K562 (cell line): ENCODE measurements around the gene HEXIM2. TPM values are rescaled to one million over a fixed set of nuclear protein-coding genes. Genes with fewer than 3 reads are reported as not detected.

Experiments
- ATAC-seq: fragments of 200-7000 bp; cut with Tn5 transposase; 3 replicates; pipeline ENCODE4 v1.9.1; 2020; ENCODE audit warnings: moderate library complexity
- BruUV-seq: library from RNA; stranded (reverse); fragments of 400-500 nt; replicated peaks from 2 replicates; lab custom pipeline; 2021; lab: Mats Ljungman, UMichigan
- CTCF ChIA-PET: fragments of 300-600 bp; formaldehyde crosslinking; extraction: SDS; loops from one replicate; lab custom pipeline; 2021; ENCODE audit warnings: low intra/inter-chr PET ratio; lab: Yijun Ruan, JAX
- POLR2A ChIA-PET: fragments of 300-600, 350-650 bp; sonication (Branson Sonifier 250); formaldehyde crosslinking; extraction: SDS; loops from one replicate; lab custom pipeline; 2021; ENCODE audit warnings: antibody characterized with exemption, inconsistent platforms; lab: Yijun Ruan, JAX
- DNase-seq, 4 experiments: peaks; one replicate each; pipeline versions ENCODE4 v3.0.0 to v3.0.0-alpha.2; 2011 to 2018; ENCODE audit warnings: low spot score in 3 of 4, mixed read lengths in 3 of 4; ENCODE audit errors: extremely low read depth in 1 of 4
- FAIRE-seq: peaks from 2 replicates; lab custom pipeline; 2011; peaks lifted over from hg19 to GRCh38; lab: Jason Lieb, UNC
- H2AFZ ChIP-seq: 2 replicates; pipeline ENCODE4 v1.6.0; 2011; ENCODE audit warnings: low read depth, low read length, control low read depth, inconsistent platforms
- H3K27ac ChIP-seq: fragments of 200-600 bp; 3 replicates; pipeline ENCODE4 v1.8.0; 2011; ENCODE audit warnings: low read depth, mild to moderate bottlenecking, control low read depth, inconsistent platforms, low read length, moderate library complexity, mixed read lengths; ENCODE audit errors: extremely low read depth
- H3K27me3 ChIP-seq, 2 experiments: fragments of 300-600 bp in 1 of 2; 2 replicates in 1 of 2; 3 replicates in 1 of 2; pipeline versions ENCODE4 v1.6.0 to v1.8.0; 2011; ENCODE audit warnings: inconsistent platforms in 2 of 2, low read length in 2 of 2, mild to moderate bottlenecking in 1 of 2, mixed read lengths in 1 of 2, moderate library complexity in 1 of 2; ENCODE audit not compliant: control insufficient read depth in 2 of 2, insufficient read depth in 2 of 2
- H3K36me3 ChIP-seq: fragments of 300-600 bp; 3 replicates; pipeline ENCODE4 v1.8.0; 2011; ENCODE audit warnings: mild to moderate bottlenecking, low read length, inconsistent platforms; ENCODE audit not compliant: control insufficient read depth, insufficient read depth
- H3K4me1 ChIP-seq, 2 experiments: fragments of 200-600 bp in 1 of 2; replicated peaks in 1 of 2; 2 replicates in 1 of 2; 3 replicates in 1 of 2; pipeline versions ENCODE4 v1.5.1 to v1.8.0; 2011; ENCODE audit warnings: inconsistent platforms in 2 of 2, low read length in 2 of 2, mild to moderate bottlenecking in 1 of 2, mixed read lengths in 1 of 2, moderate library complexity in 1 of 2; ENCODE audit not compliant: control insufficient read depth in 2 of 2, insufficient read depth in 2 of 2
- H3K4me2 ChIP-seq: 2 replicates; pipeline ENCODE4 v1.6.1; 2011; ENCODE audit warnings: low read length, control low read depth, inconsistent platforms, mixed read lengths; ENCODE audit not compliant: insufficient read depth
- H3K4me3 ChIP-seq: fragments of 200-600 bp; sonication (generic), shearing (Covaris generic); 2 replicates; pipeline ENCODE4 v1.5.1; 2016; ENCODE audit warnings: control low read depth, inconsistent platforms
- H3K79me2 ChIP-seq: fragments of 200-600 bp; 3 replicates; pipeline ENCODE4 v1.8.0; 2011; ENCODE audit warnings: low read length, inconsistent platforms; ENCODE audit not compliant: control insufficient read depth, insufficient read depth
- H3K9ac ChIP-seq, 2 experiments: 2 replicates each; pipeline versions ENCODE4 v1.6.0 to v1.6.1; 2011; ENCODE audit warnings: low read depth in 2 of 2, low read length in 2 of 2, control low read depth in 1 of 2, inconsistent platforms in 1 of 2, mild to moderate bottlenecking in 1 of 2, mixed read lengths in 1 of 2; ENCODE audit not compliant: insufficient read depth in 1 of 2
- H3K9me1 ChIP-seq: one replicate; pipeline ENCODE4 v1.6.0; 2011; ENCODE audit warnings: inconsistent platforms, mild to moderate bottlenecking, low read length, moderate library complexity; ENCODE audit not compliant: control insufficient read depth, insufficient read depth
- H3K9me3 ChIP-seq: replicated peaks from 2 replicates; pipeline ENCODE4 v1.5.1; 2011; ENCODE audit warnings: low read depth, low read length, inconsistent platforms; ENCODE audit not compliant: control insufficient read depth, insufficient read depth
- H4K20me1 ChIP-seq: replicated peaks from 2 replicates; pipeline ENCODE4 v1.6.1; 2011; ENCODE audit warnings: low read length, inconsistent platforms, mixed read lengths; ENCODE audit not compliant: control insufficient read depth, insufficient read depth
- ATF1 ChIP-seq, 2 experiments: fragments of 450-650 bp in 1 of 2; IDR thresholded peaks; 2 replicates each; pipeline ENCODE4 v1.6.1; 2016; ENCODE audit warnings: missing compliant biosample characterization in 1 of 2, missing genetic modification characterization in 1 of 2
- CBFA2T2 ChIP-seq: fragments of 450-650 bp; conservative IDR thresholded peaks from 2 replicates; pipeline ENCODE4 v1.6.1; 2017; ENCODE audit warnings: mild to moderate bottlenecking
- CBFA2T3 ChIP-seq: fragments of 450-650 bp; IDR thresholded peaks from 2 replicates; pipeline ENCODE4 v1.6.1; 2017
- ETV1 ChIP-seq: fragments of 450-650 bp; conservative IDR thresholded peaks from 2 replicates; pipeline ENCODE4 v1.6.1; 2016; ENCODE audit warnings: missing genetic modification characterization, control low read depth, low read depth, missing compliant biosample characterization
- ILF3 ChIP-seq: fragments of 450-650 bp; IDR thresholded peaks from 2 replicates; pipeline ENCODE4 v1.6.1; 2018; ENCODE audit warnings: antibody characterized with exemption, mild to moderate bottlenecking, moderate library complexity, borderline replicate concordance
- KDM1A ChIP-seq, 2 experiments: fragments of 450-650 bp; IDR thresholded peaks; 2 replicates each; pipeline ENCODE4 v1.6.1; 2016; ENCODE audit warnings: mild to moderate bottlenecking in 2 of 2
- SMARCC2 ChIP-seq: fragments of 450-650 bp; IDR thresholded peaks from 2 replicates; pipeline ENCODE4 v1.6.1; 2017; ENCODE audit warnings: antibody characterized with exemption, moderate library complexity, mild to moderate bottlenecking, low read depth
- XRCC4 ChIP-seq: IDR thresholded peaks from one replicate; pipeline ENCODE4 v1.6.1; 2011; ENCODE audit not compliant: insufficient read depth, insufficient read length; ENCODE audit errors: extremely low read depth
- ZBTB9 ChIP-seq: fragments of 450-650 bp; formaldehyde crosslinking; IDR thresholded peaks from 2 replicates; pipeline ENCODE4 v1.4.0; 2020; ENCODE audit warnings: mild to moderate bottlenecking, moderate library complexity
- ZNF263 ChIP-seq: sonication (generic); formaldehyde crosslinking; IDR thresholded peaks from 2 replicates; pipeline ENCODE4 v1.8.0; 2022; ENCODE audit warnings: mild to moderate bottlenecking, missing genetic modification reagents, borderline replicate concordance
- ZNF324 ChIP-seq: fragments of 250-450 bp; sonication (Bioruptor Pico); IDR thresholded peaks from 2 replicates; pipeline ENCODE4 v1.4.0; 2020; ENCODE audit warnings: mild to moderate bottlenecking
- WGBS: fragments of 100-300 bp; shearing (Covaris generic); methylation state at CpG from one replicate; pipeline ENCODE4 v1.1.6; 2016; ENCODE audit warnings: low coverage, mixed read lengths; ENCODE audit not compliant: insufficient coverage; ENCODE audit errors: missing lambda C conversion rate; 5-methylcytosine and 5-hydroxymethylcytosine counted together
- in situ Hi-C: fragments of 300-500 bp; cut with MboI; formaldehyde crosslinking; loops from 4 replicates; pipeline ENCODE4 v1.15.0; 2018; ENCODE audit warnings: inconsistent platforms, mixed read lengths
- intact Hi-C: fragments of 100-400 bp; cut with micrococcal nuclease; formaldehyde crosslinking; loops from 2 replicates; pipeline ENCODE4 v1.14.2; 2022
- polyA plus RNA-seq, 8 experiments: library from polyadenylated mRNA; depleted of rRNA in 4 of 8; stranded (reverse) in 5 of 8; unstranded in 3 of 8; fragments of >200 nt; fragmentation: Nextera tagmentation in 2 of 8; fragmentation: Illumina TruSeq in 1 of 8; extraction: Ambion mirVana in 2 of 8; extraction: Trizol in 1 of 8; gene quantifications; 2 replicates each; pipeline versions ENCODE4 v1.2.1 to v1.2.3, GENCODE V29; 2011 to 2014; ENCODE audit warnings: inconsistent platforms in 1 of 8, missing spikeins in 1 of 8
- total RNA-seq, 7 experiments: library from RNA; depleted of rRNA in 6 of 7; stranded (reverse); fragments of >200 nt in 6 of 7; fragmentation: Illumina TruSeq in 2 of 7; extraction: Trizol in 2 of 7; gene quantifications; 2 replicates each; pipeline versions ENCODE4 v1.2.1 to v1.2.3, GENCODE V29; 2011 to 2021; ENCODE audit warnings: low replicate concordance in 1 of 7
- TF ChIP-seq, protein P1 (sequence below): fragments of 250-450 bp; sonication (Bioruptor Pico); IDR thresholded peaks from 2 replicates; pipeline ENCODE4 v1.8.0; 2022; ENCODE audit warnings: inconsistent platforms
- TF ChIP-seq, protein P2 (sequence below): fragments of 250-450 bp; sonication (Bioruptor Pico); IDR thresholded peaks from 2 replicates; pipeline ENCODE4 v1.4.0; 2020; ENCODE audit warnings: mild to moderate bottlenecking, moderate library complexity

HEXIM2 gene
- total and polyA plus RNA-seq, 9 of the 15 experiments (the other 6 are each of a cell fraction or from before 2014, with no cell fraction given), result 0.69 to 3.4 (median 1.1) TPM; not detected in 2

- CTCF ChIA-PET, result no interaction called here
- BruUV-seq, result no TSS peak
- WGBS, result 18% methylated on average over 10 of the region's 11 CpGs
Measured at GRCh38 chr17:45115871-45116270, 45.8 kb upstream of the HEXIM2 start.

More at GRCh38 chr17:45115871-45116270, 45.8 kb upstream of the HEXIM2 start:
- H3K9me3 ChIP-seq, result no peaks in the 10 kb centered on the region
- H3K36me3 ChIP-seq, result no peaks in the 10 kb centered on the region
- H2AFZ ChIP-seq, result no peak overlapping the region
- peak in 1 of 4 experiments; percentile 29 for DNase-seq
- POLR2A ChIA-PET, result interaction anchor here (0.7 to 2.3 kb wide), 5 partner anchors 10 to 55 kb away, joined by 3 to 11 read pairs (median 5); partner anchors contain the start of genes HEXIM1 and NMT1
- H3K9me1 ChIP-seq, result no peaks in the 10 kb centered on the region
- H3K27me3 ChIP-seq, result no peaks in the 10 kb centered on the region
- no peak overlapping the region for H3K4me3 ChIP-seq
- FAIRE-seq, result no peak
- no peaks in the 10 kb centered on the region for H3K79me2 ChIP-seq
- in situ Hi-C loops, result no loop called here
- TF ChIP-seq ZNF324 (CRISPR knock-in tag), result no peak
- peak; percentile 32 to 34; a peak in 1 of 4 replicates for TF ChIP-seq KDM1A (IDR thresholded peaks at IDR 0.05)
- no peak for TF ChIP-seq ETV1 (tag)
- TF ChIP-seq CBFA2T2, result peak; percentile 24; the same call in 1 of the 2 replicates
- TF ChIP-seq ZNF263, result peak; percentile 82
- TF ChIP-seq, protein P1, sequence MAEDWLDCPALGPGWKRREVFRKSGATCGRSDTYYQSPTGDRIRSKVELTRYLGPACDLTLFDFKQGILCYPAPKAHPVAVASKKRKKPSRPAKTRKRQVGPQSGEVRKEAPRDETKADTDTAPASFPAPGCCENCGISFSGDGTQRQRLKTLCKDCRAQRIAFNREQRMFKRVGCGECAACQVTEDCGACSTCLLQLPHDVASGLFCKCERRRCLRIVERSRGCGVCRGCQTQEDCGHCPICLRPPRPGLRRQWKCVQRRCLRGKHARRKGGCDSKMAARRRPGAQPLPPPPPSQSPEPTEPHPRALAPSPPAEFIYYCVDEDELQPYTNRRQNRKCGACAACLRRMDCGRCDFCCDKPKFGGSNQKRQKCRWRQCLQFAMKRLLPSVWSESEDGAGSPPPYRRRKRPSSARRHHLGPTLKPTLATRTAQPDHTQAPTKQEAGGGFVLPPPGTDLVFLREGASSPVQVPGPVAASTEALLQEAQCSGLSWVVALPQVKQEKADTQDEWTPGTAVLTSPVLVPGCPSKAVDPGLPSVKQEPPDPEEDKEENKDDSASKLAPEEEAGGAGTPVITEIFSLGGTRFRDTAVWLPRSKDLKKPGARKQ (CRISPR knock-in tag), result no peak
- TF ChIP-seq, protein P2, sequence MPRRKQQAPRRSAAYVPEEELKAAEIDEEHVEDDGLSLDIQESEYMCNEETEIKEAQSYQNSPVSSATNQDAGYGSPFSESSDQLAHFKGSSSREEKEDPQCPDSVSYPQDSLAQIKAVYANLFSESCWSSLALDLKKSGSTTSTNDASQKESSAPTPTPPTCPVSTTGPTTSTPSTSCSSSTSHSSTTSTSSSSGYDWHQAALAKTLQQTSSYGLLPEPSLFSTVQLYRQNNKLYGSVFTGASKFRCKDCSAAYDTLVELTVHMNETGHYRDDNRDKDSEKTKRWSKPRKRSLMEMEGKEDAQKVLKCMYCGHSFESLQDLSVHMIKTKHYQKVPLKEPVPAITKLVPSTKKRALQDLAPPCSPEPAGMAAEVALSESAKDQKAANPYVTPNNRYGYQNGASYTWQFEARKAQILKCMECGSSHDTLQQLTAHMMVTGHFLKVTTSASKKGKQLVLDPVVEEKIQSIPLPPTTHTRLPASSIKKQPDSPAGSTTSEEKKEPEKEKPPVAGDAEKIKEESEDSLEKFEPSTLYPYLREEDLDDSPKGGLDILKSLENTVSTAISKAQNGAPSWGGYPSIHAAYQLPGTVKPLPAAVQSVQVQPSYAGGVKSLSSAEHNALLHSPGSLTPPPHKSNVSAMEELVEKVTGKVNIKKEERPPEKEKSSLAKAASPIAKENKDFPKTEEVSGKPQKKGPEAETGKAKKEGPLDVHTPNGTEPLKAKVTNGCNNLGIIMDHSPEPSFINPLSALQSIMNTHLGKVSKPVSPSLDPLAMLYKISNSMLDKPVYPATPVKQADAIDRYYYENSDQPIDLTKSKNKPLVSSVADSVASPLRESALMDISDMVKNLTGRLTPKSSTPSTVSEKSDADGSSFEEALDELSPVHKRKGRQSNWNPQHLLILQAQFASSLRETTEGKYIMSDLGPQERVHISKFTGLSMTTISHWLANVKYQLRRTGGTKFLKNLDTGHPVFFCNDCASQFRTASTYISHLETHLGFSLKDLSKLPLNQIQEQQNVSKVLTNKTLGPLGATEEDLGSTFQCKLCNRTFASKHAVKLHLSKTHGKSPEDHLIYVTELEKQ, result no peak
- TF ChIP-seq CBFA2T3, result peak; percentile 65
- TF ChIP-seq SMARCC2, result no peak
- TF ChIP-seq XRCC4, result no peak
- no peak for TF ChIP-seq ATF1 (CRISPR knock-in tag; IDR thresholded peaks at IDR 0.05)
- TF ChIP-seq ATF1 (tag; IDR thresholded peaks at IDR 0.05), result no peak
- no peak for TF ChIP-seq ILF3
- no peak for TF ChIP-seq ZBTB9 (CRISPR knock-in tag)
- TF ChIP-seq, all 486 proteins: peak for 4
- H3K4me2 ChIP-seq, result no peak overlapping the region
- intact Hi-C loops, result no loop called here
- H3K9ac ChIP-seq, result peak overlapping the region in 1 of 2 experiments; percentile 65; a peak in 2 of 4 replicates
- H3K4me1 ChIP-seq, result peaks cover 0 to 38% of the 10 kb centered on the region in 2 experiments; a peak in 3 of 5 replicates
- H4K20me1 ChIP-seq, result no peaks in the 10 kb centered on the region
- H3K27ac ChIP-seq, result no peak overlapping the region
- peak; percentile 36; the same call in 2 of the 3 replicates for ATAC-seq
